K562 (cell line): Measurements from ENCODE around the gene GIT2.

Experiments
- BHLHE40 ChIP-seq: IDR thresholded peaks from 2 replicates; pipeline ENCODE4 v1.6.1; 2011; ENCODE audit warnings: low read length, improper control_type of control experiment
- CBFB ChIP-seq: sonication (generic); formaldehyde crosslinking; IDR thresholded peaks from 2 replicates; pipeline ENCODE4 v1.4.0; 2020; ENCODE audit warnings: mild to moderate bottlenecking, missing genetic modification reagents
- ELF1 ChIP-seq: fragments of 200-800 bp; sonication (Bioruptor generic); IDR thresholded peaks from 2 replicates; pipeline ENCODE4 v1.6.1; 2016; ENCODE audit warnings: missing genetic modification characterization, missing compliant biosample characterization
- JUN ChIP-seq, 2 experiments: sonication (generic) in 1 of 2; formaldehyde crosslinking in 1 of 2; IDR thresholded peaks; 2 replicates each; pipeline versions ENCODE4 v1.6.1 to v1.8.0; 2012 to 2022; ENCODE audit warnings: borderline replicate concordance in 2 of 2, mild to moderate bottlenecking in 2 of 2, improper control_type of control experiment in 1 of 2, low read depth in 1 of 2, low read length in 1 of 2, missing genetic modification reagents in 1 of 2
- PTTG1 ChIP-seq: fragments of 450-650 bp; IDR thresholded peaks from 2 replicates; pipeline ENCODE4 v1.6.1; 2016; ENCODE audit warnings: low read depth, mild to moderate bottlenecking, missing genetic modification characterization, missing compliant biosample characterization
- SMAD4 ChIP-seq: fragments of 250-450 bp; sonication (Bioruptor Pico); conservative IDR thresholded peaks from 2 replicates; pipeline ENCODE4 v1.8.0; 2021; ENCODE audit warnings: inconsistent platforms, mild to moderate bottlenecking, moderate library complexity
- TF ChIP-seq, protein P1 (sequence below), 3 experiments: IDR thresholded peaks in 2 of 3; conservative IDR thresholded peaks in 1 of 3; 2 replicates each; pipeline ENCODE4 v1.5.1; 2011 to 2012; ENCODE audit warnings: low read length in 3 of 3, mild to moderate bottlenecking in 3 of 3, control low read depth in 2 of 3, improper control_type of control experiment in 1 of 3, inconsistent platforms in 1 of 3, low read depth in 1 of 3, mixed read lengths in 1 of 3, moderate library complexity in 1 of 3; ENCODE audit not compliant: insufficient read depth in 2 of 3
- TF ChIP-seq, protein P2 (sequence below): sonication (generic); formaldehyde crosslinking; IDR thresholded peaks from 2 replicates; pipeline ENCODE4 v1.8.1; 2023; ENCODE audit warnings: mild to moderate bottlenecking, missing genetic modification reagents, moderate library complexity

DNA sequence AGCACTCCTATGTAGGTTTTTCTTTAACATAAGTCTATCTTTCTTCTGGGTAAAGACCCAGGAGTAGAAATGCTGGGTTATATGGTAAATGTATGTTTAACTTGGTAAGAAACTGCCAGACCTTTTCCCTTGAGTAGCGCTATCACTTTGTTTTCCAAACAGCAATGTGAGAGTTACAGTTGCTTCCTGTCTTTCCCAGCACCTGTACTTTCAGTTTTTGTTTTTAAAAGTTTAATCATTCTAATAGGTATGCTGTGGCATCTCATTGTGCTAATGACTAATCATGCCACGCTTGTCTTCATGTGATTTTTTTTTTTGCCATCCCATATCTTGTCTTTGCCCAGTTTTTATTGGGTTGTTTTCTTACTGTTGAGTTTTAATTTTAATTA, 28.1 kb downstream of the GIT2 start:
- TF ChIP-seq, protein P1, sequence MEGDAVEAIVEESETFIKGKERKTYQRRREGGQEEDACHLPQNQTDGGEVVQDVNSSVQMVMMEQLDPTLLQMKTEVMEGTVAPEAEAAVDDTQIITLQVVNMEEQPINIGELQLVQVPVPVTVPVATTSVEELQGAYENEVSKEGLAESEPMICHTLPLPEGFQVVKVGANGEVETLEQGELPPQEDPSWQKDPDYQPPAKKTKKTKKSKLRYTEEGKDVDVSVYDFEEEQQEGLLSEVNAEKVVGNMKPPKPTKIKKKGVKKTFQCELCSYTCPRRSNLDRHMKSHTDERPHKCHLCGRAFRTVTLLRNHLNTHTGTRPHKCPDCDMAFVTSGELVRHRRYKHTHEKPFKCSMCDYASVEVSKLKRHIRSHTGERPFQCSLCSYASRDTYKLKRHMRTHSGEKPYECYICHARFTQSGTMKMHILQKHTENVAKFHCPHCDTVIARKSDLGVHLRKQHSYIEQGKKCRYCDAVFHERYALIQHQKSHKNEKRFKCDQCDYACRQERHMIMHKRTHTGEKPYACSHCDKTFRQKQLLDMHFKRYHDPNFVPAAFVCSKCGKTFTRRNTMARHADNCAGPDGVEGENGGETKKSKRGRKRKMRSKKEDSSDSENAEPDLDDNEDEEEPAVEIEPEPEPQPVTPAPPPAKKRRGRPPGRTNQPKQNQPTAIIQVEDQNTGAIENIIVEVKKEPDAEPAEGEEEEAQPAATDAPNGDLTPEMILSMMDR (IDR thresholded peaks at IDR 0.05 in 2 of 3, conservative IDR thresholded peaks at IDR 0.05 in 1 of 3; ENCODE audit: insufficient read depth in 2 of 3, low read depth in 1 of 3, low read length in 3 of 3): no peak
- no peak for TF ChIP-seq CBFB (CRISPR knock-in tag)
- no peak for TF ChIP-seq JUN (IDR thresholded peaks at IDR 0.05; ENCODE audit: borderline replicate concordance, low read depth, low read length)
- TF ChIP-seq JUN (CRISPR knock-in tag; IDR thresholded peaks at IDR 0.05; ENCODE audit: borderline replicate concordance): no peak
- no peak for TF ChIP-seq ELF1 (tag)
- TF ChIP-seq PTTG1 (tag): no peak
- TF ChIP-seq, protein P2, sequence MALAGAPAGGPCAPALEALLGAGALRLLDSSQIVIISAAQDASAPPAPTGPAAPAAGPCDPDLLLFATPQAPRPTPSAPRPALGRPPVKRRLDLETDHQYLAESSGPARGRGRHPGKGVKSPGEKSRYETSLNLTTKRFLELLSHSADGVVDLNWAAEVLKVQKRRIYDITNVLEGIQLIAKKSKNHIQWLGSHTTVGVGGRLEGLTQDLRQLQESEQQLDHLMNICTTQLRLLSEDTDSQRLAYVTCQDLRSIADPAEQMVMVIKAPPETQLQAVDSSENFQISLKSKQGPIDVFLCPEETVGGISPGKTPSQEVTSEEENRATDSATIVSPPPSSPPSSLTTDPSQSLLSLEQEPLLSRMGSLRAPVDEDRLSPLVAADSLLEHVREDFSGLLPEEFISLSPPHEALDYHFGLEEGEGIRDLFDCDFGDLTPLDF: no peak
- no peak for TF ChIP-seq BHLHE40
- TF ChIP-seq SMAD4 (CRISPR knock-in tag): no peak
